Endothelial cell of umbilical vein (primary cell): ENCODE measurements around the gene NKX1-1. TPM values are rescaled to one million over a fixed set of nuclear protein-coding genes. Genes with fewer than 3 reads are reported as not detected.

Experiments
- BruUV-seq: library from RNA; stranded (reverse); fragments of 400-500 nt; replicated peaks from 2 replicates; lab custom pipeline; 2021; lab: Mats Ljungman, UMichigan
- CTCF ChIA-PET: fragments of 300-600, 350-600 bp; sonication (Branson Sonifier 250); formaldehyde crosslinking; loops from one replicate; lab custom pipeline; 2021; ENCODE audit warnings: antibody characterized with exemption, inconsistent platforms; lab: Charles Lee
- POLR2A ChIA-PET: fragments of 300-600, 350-600 bp; sonication (Branson Sonifier 250); formaldehyde crosslinking; loops from one replicate; lab custom pipeline; 2021; ENCODE audit warnings: antibody characterized with exemption, inconsistent platforms; lab: Charles Lee
- DNase-seq: peaks from one replicate; pipeline ENCODE4 v3.0.0-alpha.2; 2011; ENCODE audit warnings: low read depth, low spot score
- FAIRE-seq: peaks from 2 replicates; lab custom pipeline; 2011; peaks lifted over from hg19 to GRCh38; lab: Jason Lieb, UNC
- H2AFZ ChIP-seq: 2 replicates; pipeline ENCODE4 v1.6.0; 2012; ENCODE audit warnings: low read depth, low read length, control low read depth, inconsistent platforms
- H3K27ac ChIP-seq: 2 replicates; pipeline ENCODE4 v1.5.1; 2011; ENCODE audit warnings: low read depth, mild to moderate bottlenecking, control low read depth, low read length, moderate library complexity; ENCODE audit not compliant: insufficient read depth
- H3K27me3 ChIP-seq, 2 experiments: 2 replicates each; pipeline versions ENCODE4 v1.6.0 to v1.6.1; 2011; ENCODE audit warnings: low read length in 2 of 2, mixed read lengths in 1 of 2; ENCODE audit not compliant: control insufficient read depth in 2 of 2, insufficient read depth in 2 of 2
- H3K36me3 ChIP-seq, 2 experiments: 2 replicates in 1 of 2; 3 replicates in 1 of 2; pipeline ENCODE4 v1.5.1; 2011; ENCODE audit warnings: low read length in 2 of 2, mild to moderate bottlenecking in 1 of 2, moderate library complexity in 1 of 2; ENCODE audit not compliant: control insufficient read depth in 2 of 2, insufficient read depth in 2 of 2; ENCODE audit errors: extremely low read depth in 1 of 2
- H3K4me1 ChIP-seq: 3 replicates; pipeline ENCODE4 v1.5.1; 2011; ENCODE audit warnings: mild to moderate bottlenecking, low read length; ENCODE audit not compliant: control insufficient read depth, insufficient read depth; ENCODE audit errors: extremely low read depth
- H3K4me2 ChIP-seq: 2 replicates; pipeline ENCODE4 v1.6.1; 2011; ENCODE audit warnings: low read length, control low read depth, mixed read lengths; ENCODE audit not compliant: insufficient read depth
- H3K4me3 ChIP-seq, 3 experiments: fragments of 200-600 bp in 1 of 3; sonication (generic), shearing (Covaris generic) in 1 of 3; replicated peaks in 1 of 3; 2 replicates each; pipeline ENCODE4 v1.5.1; 2011 to 2016; ENCODE audit warnings: control low read depth in 3 of 3, low read length in 3 of 3, mild to moderate bottlenecking in 2 of 3, inconsistent platforms in 1 of 3, low read depth in 1 of 3, moderate library complexity in 1 of 3; ENCODE audit not compliant: insufficient read depth in 1 of 3
- H3K79me2 ChIP-seq: 2 replicates; pipeline ENCODE4 v1.6.0; 2012; ENCODE audit warnings: low read length, inconsistent platforms; ENCODE audit not compliant: control insufficient read depth, insufficient read depth
- H3K9ac ChIP-seq: replicated peaks from 2 replicates; pipeline ENCODE3; 2011; ENCODE audit warnings: low read length, control low read depth; ENCODE audit not compliant: insufficient read depth; ENCODE audit errors: extremely low read depth
- H3K9me1 ChIP-seq: replicated peaks from 3 replicates; pipeline ENCODE4 v1.6.0; 2011; ENCODE audit warnings: mild to moderate bottlenecking, low read length; ENCODE audit not compliant: control insufficient read depth, insufficient read depth; ENCODE audit errors: extremely low read depth
- H3K9me3 ChIP-seq: replicated peaks from 2 replicates; pipeline ENCODE4 v1.5.1; 2012; ENCODE audit warnings: low read length, inconsistent platforms; ENCODE audit not compliant: control insufficient read depth, insufficient read depth
- H4K20me1 ChIP-seq: replicated peaks from 2 replicates; pipeline ENCODE3; 2011; ENCODE audit warnings: mild to moderate bottlenecking, low read length; ENCODE audit not compliant: control insufficient read depth, insufficient read depth; ENCODE audit errors: extremely low read depth
- EZH2 ChIP-seq: IDR thresholded peaks from 2 replicates; pipeline ENCODE4 v1.6.1; 2012; ENCODE audit warnings: borderline replicate concordance, low read depth, mild to moderate bottlenecking, moderate library complexity, low read length, inconsistent platforms; ENCODE audit not compliant: severe bottlenecking
- FOS ChIP-seq: IDR thresholded peaks from 2 replicates; pipeline ENCODE4 v1.6.1; 2011; ENCODE audit warnings: mild to moderate bottlenecking, low read length, moderate library complexity, borderline replicate concordance; ENCODE audit not compliant: insufficient read depth
- GATA2 ChIP-seq: IDR thresholded peaks from 2 replicates; pipeline ENCODE4 v1.7.0; 2011; ENCODE audit warnings: low read depth, mild to moderate bottlenecking, moderate library complexity, mixed read lengths, low read length; ENCODE audit not compliant: insufficient read length, insufficient read depth
- MAX ChIP-seq: IDR thresholded peaks from 2 replicates; pipeline ENCODE4 v1.6.1; 2011; ENCODE audit not compliant: insufficient read depth, insufficient read length
- MYC ChIP-seq: IDR thresholded peaks from one replicate; pipeline ENCODE4 v1.6.1; 2011; ENCODE audit warnings: mild to moderate bottlenecking, low read depth, low read length
- POLR2A ChIP-seq: IDR thresholded peaks from 2 replicates; pipeline ENCODE4 v1.6.1; 2012; ENCODE audit warnings: low read depth, mild to moderate bottlenecking, control low read depth, low read length
- POLR2AphosphoS5 ChIP-seq: IDR thresholded peaks from 2 replicates; pipeline ENCODE4 v1.6.1; 2012; ENCODE audit warnings: low read depth, mild to moderate bottlenecking, control low read depth, low read length, moderate library complexity; ENCODE audit not compliant: insufficient read depth
- dilution Hi-C: fragments of 300-500 bp; cut with MboI; formaldehyde crosslinking; loops from one replicate; pipeline ENCODE4 v1.15.0; 2019; ENCODE audit warnings: low sequenced_read_pairs; ENCODE audit not compliant: extremely low pct_ligation_motif_present
- intact Hi-C: fragments of 100-400 bp; cut with micrococcal nuclease; formaldehyde crosslinking; loops from one replicate; pipeline ENCODE4 v1.10.0; 2022
- polyA plus RNA-seq, 4 experiments: library from polyadenylated mRNA; depleted of rRNA in 3 of 4; stranded (reverse) in 3 of 4; unstranded in 1 of 4; fragments of >200 nt; gene quantifications; 2 replicates each; pipeline versions ENCODE4 v1.2.1 to v1.2.3, GENCODE V29; 2011 to 2012; ENCODE audit warnings: missing spikeins in 1 of 4
- total RNA-seq: library from RNA; stranded (reverse); gene quantifications from 2 replicates; pipeline ENCODE4 v1.2.3, GENCODE V29; 2021

NKX1-1 gene
- total and polyA plus RNA-seq, 2 donors (not counting 3 experiments of a cell fraction or from before 2014, with no cell fraction given) = not detected

DNA sequence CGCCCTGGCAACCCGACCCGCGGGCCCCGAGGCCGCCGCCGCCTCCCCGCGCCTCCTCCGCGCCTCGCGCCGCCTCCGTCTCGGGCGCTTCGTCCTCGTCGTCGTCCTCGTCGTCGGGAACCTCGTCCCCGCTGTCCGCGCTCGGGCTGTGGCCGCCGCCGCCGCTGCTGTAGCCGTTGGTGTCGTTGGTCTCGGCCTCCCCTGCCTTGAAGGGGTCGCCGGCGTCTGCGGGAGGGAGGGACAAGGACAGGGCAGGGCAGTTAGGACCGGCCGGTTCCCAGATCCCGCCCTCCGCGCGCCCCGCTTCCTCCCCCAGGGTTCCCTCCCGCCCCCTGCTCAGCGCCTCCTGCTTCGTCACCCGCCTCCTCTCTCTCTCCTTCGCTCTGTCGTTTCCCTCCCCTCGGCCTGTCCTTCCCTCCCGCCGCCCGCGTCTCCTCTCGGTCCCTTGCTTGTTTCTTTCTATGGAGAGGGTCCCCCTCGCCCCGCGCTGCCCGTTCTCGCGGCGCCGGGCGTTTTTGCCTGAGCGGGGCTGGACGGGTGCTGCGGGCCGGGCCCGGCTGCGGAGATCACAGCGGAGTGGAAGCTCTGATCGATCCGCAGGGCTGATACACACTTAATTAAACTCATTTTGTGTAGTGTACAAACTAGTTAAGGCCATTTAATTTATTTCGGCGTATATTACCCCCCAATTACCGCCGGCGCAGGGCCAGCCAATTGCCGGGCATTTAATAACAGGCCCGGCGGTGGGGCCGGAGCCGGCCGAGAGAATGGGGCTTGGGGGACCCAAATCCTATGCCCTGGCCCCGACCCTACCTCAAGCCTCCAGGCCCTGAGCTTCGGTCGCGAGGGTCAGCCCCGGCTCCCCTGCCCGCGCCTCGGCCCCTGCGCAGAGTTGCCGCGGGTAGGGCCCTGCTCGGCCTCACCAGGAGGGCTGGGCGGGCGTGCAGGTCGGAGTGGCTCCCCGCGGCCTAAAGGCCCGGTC lies 2.4 kb downstream of the NKX1-1 start:
- dilution Hi-C loops = no loop called here
- CTCF ChIA-PET = no interaction called here
- H3K36me3 ChIP-seq = no peaks in the 10 kb centered on the region

DNA sequence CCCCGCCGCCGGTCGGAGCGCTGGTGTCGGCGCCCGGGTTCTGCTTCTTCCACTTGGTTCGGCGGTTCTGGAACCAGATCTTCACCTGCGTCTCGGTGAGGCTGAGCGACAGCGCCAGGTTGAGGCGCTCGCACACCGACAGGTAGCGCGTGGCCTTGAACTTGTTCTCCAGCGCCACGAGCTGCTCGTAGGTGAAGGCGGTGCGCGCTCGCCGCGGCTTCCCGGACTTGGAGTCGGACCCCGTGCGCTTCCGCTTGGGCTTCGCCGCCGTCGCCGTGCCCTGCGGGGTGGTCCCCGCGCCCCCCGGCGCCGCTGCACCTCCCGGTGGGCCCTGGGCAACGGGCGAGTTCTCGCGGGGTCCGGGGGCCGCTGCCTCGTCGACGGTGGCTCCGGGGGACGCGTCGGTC lies 3.1 kb downstream of the NKX1-1 start:
- TF ChIP-seq EZH2 = peak; percentile 51
- TF ChIP-seq MYC = no peak
- TF ChIP-seq MAX = no peak
- intact Hi-C loops = no loop called here

More for the DNA sequence above, 2.4 kb downstream of the NKX1-1 start:
- Histone ChIP-seq H3K9me1 (no peaks in the 10 kb centered on the region), H3K79me2 (no peaks in the 10 kb centered on the region), H2AFZ (no peak overlapping the region), H3K27ac (no peak overlapping the region), H3K27me3 (peaks cover 46 to 74% of the 10 kb centered on the region in 2 experiments), H3K4me1 (no peaks in the 10 kb centered on the region), H3K9me3 (no peaks in the 10 kb centered on the region), H3K4me3 (no peak overlapping the region), H3K4me2 (no peak overlapping the region), H3K9ac (no peak overlapping the region), H4K20me1 (no peaks in the 10 kb centered on the region)
- FAIRE-seq (no peak), DNase-seq (no peak)
- TF ChIP-seq POLR2AphosphoS5 = no peak
- peak; percentile 80 for TF ChIP-seq EZH2
- TF ChIP-seq FOS = no peak
- TF ChIP-seq GATA2 = no peak
- no peak for TF ChIP-seq POLR2A
- intact Hi-C loops = no loop called here
- no TSS peak for BruUV-seq
- POLR2A ChIA-PET = no interaction called here

More for the DNA sequence above, 3.1 kb downstream of the NKX1-1 start:
- CTCF ChIA-PET = no interaction called here
- dilution Hi-C loops = no loop called here
- no peaks in the 10 kb centered on the region for H3K4me1 ChIP-seq
- no peaks in the 10 kb centered on the region for H3K9me1 ChIP-seq
- no peak overlapping the region for H3K4me3 ChIP-seq
- H4K20me1 ChIP-seq = no peaks in the 10 kb centered on the region
- no TSS peak for BruUV-seq
- POLR2A ChIA-PET = no interaction called here
- peaks cover 43 to 67% of the 10 kb centered on the region in 2 experiments for H3K27me3 ChIP-seq
- no peak overlapping the region for H3K27ac ChIP-seq
- H2AFZ ChIP-seq = no peak overlapping the region
- no peak for FAIRE-seq
- DNase-seq = no peak
- H3K9me3 ChIP-seq = peaks cover 2% of the 10 kb centered on the region
- H3K36me3 ChIP-seq = no peaks in the 10 kb centered on the region
- no peaks in the 10 kb centered on the region for H3K79me2 ChIP-seq
- H3K9ac ChIP-seq = no peak overlapping the region
- H3K4me2 ChIP-seq = no peak overlapping the region
